ENCODE data around the gene LZTS2.

DNA sequence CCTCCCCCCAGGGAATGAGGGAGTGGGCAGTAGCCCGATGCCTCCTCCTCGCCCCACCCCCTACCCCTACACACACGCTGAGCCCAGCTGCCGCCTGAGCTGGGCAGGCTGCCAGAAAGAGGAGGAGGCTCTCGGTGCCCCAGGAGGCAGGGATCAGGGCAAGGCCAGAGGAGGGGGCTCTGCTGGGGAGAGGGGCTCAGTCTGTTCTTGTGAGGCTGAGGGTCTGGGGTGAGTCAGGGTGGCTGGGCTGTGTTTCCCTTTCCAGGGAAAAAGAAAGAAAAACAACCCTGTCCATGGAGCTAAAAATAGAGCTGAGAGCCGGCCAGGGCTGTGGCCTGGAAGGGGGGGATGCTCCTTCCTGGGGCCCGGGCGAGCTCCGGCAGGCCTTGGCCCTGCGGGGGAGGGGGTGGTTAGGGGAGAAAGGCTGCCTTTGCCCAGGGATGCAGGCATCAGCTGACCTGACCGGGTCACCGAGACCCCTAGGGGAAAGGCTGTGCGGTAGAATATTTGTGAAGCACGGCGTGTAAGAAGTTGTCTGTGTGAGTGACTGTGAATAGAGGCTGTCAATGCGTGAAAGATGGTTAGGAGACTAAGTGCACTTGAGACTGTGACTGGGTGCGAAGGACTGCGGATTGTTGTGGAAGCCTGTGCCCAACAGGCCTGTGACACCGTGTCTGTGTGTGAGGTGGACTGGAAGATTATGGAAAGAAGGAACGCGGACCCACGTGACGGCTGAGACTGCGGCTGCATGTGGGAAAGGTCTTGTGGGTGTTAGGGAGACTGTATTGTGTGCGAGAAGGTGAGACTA is 1.2 kb upstream of the LZTS2 start:
- TF ChIP-seq, protein P1, sequence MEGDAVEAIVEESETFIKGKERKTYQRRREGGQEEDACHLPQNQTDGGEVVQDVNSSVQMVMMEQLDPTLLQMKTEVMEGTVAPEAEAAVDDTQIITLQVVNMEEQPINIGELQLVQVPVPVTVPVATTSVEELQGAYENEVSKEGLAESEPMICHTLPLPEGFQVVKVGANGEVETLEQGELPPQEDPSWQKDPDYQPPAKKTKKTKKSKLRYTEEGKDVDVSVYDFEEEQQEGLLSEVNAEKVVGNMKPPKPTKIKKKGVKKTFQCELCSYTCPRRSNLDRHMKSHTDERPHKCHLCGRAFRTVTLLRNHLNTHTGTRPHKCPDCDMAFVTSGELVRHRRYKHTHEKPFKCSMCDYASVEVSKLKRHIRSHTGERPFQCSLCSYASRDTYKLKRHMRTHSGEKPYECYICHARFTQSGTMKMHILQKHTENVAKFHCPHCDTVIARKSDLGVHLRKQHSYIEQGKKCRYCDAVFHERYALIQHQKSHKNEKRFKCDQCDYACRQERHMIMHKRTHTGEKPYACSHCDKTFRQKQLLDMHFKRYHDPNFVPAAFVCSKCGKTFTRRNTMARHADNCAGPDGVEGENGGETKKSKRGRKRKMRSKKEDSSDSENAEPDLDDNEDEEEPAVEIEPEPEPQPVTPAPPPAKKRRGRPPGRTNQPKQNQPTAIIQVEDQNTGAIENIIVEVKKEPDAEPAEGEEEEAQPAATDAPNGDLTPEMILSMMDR (conservative IDR thresholded peaks at IDR 0.05), result no peak
- TF ChIP-seq ZFX (IDR thresholded peaks at IDR 0.05), result no peak
